Measurements from ENCODE around the gene RUFY4.
A peak's percentile ranks its signal among the peaks of the same experiment; 100 is the strongest.
"Not testable (repeated sequence)": the region's sequence is repeated elsewhere in the genome, so short reads cannot be mapped to it uniquely, and the experiment has no call there.

The RUFY4 gene, protein sequence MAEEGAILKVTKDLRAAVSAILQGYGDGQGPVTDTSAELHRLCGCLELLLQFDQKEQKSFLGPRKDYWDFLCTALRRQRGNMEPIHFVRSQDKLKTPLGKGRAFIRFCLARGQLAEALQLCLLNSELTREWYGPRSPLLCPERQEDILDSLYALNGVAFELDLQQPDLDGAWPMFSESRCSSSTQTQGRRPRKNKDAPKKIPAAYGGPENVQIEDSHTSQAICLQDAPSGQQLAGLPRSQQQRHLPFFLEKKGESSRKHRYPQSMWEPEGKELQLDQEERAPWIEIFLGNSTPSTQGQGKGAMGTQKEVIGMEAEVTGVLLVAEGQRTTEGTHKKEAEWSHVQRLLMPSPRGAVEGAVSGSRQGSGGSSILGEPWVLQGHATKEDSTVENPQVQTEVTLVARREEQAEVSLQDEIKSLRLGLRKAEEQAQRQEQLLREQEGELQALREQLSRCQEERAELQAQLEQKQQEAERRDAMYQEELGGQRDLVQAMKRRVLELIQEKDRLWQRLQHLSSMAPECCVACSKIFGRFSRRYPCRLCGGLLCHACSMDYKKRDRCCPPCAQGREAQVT

DNA sequence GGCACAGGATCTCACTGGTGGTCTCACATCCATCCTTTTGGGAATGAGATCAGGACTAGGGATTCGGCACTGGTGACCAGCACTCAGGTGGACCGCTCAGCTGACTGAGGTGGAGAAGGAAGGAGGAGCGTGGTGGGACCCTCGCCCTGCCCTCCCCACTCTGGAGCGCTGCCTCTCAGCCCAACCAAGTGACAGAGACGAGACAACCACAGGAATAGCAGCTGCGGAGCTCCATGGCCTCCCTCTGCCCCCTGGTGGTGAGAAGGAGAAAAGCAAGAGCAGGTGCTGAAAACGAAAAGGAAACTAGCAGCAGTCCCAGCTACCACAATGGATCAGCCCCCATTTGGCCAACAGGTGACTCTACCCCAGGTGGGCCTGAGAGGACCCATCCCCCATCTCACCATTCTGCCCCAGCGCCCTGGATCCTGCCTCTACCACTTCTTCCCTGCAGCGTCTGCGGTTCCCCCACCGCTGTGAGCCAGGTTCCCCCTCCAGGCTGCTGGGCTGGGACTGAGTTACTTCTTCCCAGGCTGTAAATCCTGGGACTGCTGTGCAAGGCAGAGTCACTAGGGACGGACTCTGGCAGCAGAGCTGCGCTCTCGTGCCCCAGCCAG is at the start of gene RUFY4:
TSS of gene RUFY4 (plus strand) at position 533 of the 614 bp plus-strand sequence. CDS start 1,353 bp downstream, outside the sequence.
- peak; percentile 68 for DNase-seq
- in situ Hi-C loops (cut with MboI; ENCODE audit: low pct_unique_long_range_greater_than_20kb, low sequenced_read_pairs): not testable (repeated sequence)

DNA sequence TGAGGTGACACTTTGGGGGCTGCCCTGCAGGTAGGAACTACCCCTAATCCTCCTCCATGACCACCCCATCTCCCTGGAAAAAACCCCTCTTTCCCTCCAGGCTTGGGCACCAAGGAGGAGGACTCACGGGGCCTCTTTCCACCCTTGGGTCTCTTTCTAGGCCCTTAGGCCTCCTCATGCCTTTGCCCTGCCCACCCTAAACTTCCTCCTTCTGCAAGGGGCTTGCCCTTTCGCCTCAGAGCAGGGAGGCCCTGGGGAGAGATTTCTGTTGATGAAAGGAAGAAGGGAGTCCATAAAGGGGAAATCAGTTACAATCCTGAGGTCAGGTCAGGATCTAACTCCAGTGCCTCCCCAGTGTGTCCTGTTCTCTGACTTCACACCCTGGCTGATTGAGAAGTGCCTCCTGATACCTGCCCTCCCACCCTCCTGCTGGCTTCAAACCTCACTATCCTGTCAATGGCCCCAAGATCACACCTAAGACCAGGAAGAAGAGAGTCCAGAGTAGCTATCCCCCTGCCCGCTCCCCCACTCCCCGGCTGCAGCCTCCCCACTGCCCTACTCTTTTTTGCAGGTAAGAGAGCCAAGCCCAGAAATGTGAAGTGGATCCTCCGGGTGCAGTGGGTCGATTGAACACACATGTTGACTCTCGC is 49.5 kb upstream of the RUFY4 start:
- in situ Hi-C loops (cut with MboI; ENCODE audit: low pct_unique_long_range_greater_than_20kb, low sequenced_read_pairs): loop anchor here (25.0 kb wide), 1 partner anchor 232 kb away; no protein-coding TSS in a partner anchor
- DNase-seq: peak; percentile 73

DNA sequence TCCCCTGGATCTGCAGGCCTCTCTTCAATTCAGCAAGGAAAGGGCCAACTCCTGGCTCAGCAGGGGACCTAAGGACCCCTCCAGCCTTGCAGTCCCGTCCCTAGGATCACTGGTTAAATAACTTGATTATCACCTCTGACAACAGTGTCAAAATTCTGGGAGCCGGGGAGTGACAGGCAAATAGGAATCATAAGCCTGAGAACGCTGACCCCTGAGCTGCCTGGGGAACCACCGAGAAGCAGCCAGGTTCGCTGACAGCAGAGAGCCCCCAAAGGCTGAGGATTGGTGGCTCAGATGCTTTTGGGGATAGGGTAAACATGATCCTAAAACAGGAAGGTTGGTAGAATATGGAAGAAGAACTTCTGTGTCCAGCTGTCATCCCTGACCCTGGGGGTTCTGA is 48.8 kb upstream of the RUFY4 start:
- in situ Hi-C loops (cut with MboI; ENCODE audit: low pct_unique_long_range_greater_than_20kb, low sequenced_read_pairs): loop anchor here (25.0 kb wide), 1 partner anchor 233 kb away; no protein-coding TSS in a partner anchor
- no peak for DNase-seq

DNA sequence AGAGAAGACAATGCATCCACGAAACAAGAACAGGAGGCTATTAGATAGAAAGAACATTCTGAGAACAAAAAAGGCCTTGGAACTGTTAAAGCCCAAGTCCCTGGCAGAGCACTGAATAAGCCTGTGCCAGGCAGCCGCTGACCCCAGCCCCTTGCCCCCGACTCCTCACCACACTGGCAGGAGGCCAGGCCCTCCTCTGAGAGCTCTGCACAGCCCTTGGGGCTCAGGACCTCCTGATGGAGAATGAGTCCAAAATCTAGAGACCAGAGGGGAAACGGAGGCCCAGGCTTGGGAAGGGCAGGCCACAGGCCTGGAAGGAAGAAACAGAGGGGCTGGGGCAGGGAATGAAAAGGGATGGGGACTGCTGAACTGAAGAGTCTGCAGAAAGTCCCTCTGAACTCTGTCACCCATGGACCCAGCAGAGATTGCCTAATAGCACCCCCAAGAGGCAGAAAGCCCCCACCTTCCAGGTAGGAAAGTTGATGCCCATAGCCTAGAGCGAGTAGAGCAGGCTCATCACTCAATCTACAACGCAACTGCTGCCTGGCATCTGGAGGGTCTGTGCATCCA is 48.0 kb upstream of the RUFY4 start:
- in situ Hi-C loops (cut with MboI; ENCODE audit: low pct_unique_long_range_greater_than_20kb, low sequenced_read_pairs): loop anchor here (25.0 kb wide), 1 partner anchor 234 kb away; no protein-coding TSS in a partner anchor
- DNase-seq: no peak

DNA sequence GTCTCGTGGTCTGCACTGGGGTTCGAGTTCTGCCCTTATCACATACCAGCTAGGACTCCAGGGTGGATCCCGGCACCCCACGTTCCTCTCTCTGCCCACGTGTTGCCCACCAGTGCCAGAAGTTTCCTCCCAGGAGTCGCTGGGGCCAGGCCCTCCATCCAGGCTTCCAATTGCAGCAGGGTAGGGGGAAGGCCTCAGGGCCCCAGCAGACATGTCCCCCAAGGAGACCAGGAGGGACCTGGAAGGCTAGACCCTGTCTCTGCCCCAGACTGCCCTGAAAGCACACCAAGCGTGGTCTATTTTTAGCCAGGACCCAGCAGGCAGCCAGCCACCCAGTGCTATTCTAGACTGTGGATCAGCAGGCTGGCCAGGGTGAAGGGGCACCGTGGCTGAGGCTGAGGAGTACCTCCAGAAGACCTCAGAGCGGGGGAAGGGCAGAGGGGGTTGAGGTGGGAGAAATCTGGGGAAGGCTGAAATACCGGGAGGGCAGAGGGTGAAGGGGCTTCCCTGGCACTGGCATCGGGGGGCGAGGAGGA is 47.4 kb upstream of the RUFY4 start:
- no peak for DNase-seq
- in situ Hi-C loops (cut with MboI; ENCODE audit: low pct_unique_long_range_greater_than_20kb, low sequenced_read_pairs): loop anchor here (25.0 kb wide), 1 partner anchor 234 kb away; no protein-coding TSS in a partner anchor

DNA sequence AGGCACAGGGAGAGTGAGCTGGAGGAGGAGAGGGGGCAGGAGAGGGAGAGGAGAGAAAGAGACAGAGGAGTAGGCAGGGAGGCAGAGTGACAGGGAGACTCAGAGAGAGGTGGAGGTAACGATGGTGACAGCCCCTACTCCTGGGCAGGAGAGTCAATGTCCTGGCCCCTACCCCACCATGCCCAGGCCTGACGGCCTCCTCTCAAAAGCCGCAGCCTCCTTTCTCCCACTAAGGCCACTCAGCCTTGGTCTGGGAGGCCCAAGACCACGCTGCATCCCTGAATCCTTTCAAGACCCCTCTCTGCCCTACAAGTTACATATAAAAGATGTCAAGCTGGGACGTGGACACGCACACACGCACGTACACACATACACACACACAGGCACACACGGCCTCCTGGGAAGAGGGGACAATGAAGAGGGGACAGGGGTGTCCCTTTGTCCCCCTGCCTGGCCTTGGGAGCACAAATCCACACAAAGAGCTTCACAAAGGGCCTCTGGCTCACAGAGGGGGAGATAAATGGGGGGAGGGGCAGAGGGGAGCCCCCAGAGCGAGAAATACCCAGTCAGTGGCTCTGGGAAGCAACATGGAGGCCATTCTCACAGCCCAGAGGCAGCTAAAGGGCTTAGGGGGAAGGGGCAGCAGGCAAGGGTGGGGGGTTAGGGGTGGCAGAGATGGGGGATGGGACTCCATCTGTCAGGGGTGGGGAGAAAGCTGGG is 46.8 kb upstream of the RUFY4 start:
- DNase-seq: no peak
- in situ Hi-C loops (cut with MboI; ENCODE audit: low pct_unique_long_range_greater_than_20kb, low sequenced_read_pairs): loop anchor here (25.0 kb wide), 1 partner anchor 235 kb away; no protein-coding TSS in a partner anchor

DNA sequence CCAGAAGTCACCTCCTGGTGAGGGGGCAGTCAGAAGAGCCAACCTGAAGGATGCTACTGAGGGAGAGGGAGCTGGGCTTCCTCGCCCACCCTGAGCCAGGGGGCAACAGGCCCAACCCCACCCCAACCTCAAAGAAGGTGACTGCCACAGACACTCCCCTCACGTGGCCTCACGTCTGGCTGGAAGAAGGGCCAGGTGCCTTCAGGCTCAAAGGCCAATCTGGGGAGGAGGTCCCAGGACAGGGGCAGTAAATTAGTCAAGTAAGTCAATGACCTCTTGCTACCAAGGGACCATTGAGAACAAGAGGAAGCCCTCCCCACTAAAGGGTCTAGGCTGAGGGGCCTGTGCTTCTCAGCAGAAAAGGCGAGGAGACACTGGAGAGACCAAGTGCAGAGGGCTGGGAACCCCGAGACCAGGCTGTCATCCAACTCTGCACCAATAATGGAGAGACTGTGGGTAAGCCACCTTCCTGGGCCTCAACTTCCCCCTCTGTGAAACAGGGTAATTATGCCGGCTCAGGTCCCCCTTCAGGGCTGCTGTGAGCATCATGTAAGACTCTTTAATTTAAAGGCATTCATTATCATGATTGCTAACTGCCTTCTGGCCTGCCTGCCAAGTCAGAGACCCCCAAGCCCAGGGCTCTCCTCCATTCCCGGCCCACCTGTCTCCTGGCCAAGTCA is 46.1 kb upstream of the RUFY4 start:
- no peak for DNase-seq
- in situ Hi-C loops (cut with MboI; ENCODE audit: low pct_unique_long_range_greater_than_20kb, low sequenced_read_pairs): loop anchor here (25.0 kb wide), 1 partner anchor 236 kb away; no protein-coding TSS in a partner anchor

DNA sequence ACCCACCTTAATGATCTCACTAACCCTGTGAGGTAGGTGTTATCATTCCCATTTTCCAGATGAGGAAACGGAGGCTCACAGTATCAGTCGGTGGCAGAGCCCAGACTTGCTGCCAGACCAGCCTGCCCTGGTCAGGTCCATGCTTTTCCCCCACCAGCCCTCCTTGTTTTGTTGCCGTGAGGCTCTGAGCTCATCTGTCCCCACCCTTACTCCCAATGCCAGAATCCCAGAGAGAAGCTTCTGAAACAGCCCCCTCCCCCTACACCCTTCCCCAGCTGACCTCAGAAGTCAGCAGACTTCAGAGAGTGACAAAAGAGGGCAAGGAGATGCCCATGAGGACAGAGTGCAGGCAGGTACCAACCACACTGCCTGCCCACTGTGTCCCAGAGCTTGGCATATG is 45.4 kb upstream of the RUFY4 start:
- in situ Hi-C loops (cut with MboI; ENCODE audit: low pct_unique_long_range_greater_than_20kb, low sequenced_read_pairs): loop anchor here (25.0 kb wide), 1 partner anchor 236 kb away; no protein-coding TSS in a partner anchor
- no peak for DNase-seq

DNA sequence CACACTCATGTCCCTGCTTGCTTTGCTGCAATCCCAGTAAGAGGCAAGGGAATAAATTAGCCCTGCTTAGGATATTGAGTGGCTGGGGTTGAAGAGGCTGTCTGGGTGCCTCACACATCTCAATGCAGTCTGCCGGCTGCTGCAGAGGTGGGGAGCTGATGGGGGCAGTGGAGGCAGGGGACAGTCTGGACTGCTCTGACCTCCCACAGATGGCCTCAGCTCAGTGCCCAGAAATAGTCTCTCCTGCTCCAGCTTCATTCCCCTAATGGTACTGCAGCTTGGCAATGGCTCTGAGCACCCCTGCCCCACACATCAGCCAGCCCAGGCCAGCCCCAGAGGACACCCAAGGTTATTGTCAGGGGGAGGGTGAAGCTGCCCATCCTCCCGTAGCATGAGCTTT is 44.7 kb upstream of the RUFY4 start:
- in situ Hi-C loops (cut with MboI; ENCODE audit: low pct_unique_long_range_greater_than_20kb, low sequenced_read_pairs): loop anchor here (25.0 kb wide), 1 partner anchor 237 kb away; no protein-coding TSS in a partner anchor
- DNase-seq: no peak

DNA sequence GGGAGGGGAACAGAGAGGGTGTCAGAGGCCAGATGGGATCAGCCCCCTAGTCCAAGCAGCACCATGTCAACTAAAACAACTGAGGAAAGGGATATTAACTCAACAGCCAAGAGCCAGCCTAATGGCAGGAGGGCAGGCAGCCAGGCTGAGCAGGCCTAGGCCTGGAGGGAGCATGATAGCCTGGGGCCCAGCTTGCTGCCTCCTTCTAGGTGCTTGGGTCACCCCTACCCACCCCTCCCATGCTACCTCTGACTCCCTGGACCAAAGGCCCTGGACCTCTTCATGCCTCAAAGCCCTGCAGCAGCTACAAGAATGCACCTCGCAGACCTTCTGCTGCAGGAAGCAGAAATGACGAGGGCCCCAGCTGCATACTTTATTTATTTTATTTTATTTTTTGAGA is 44.2 kb upstream of the RUFY4 start:
- in situ Hi-C loops (cut with MboI; ENCODE audit: low pct_unique_long_range_greater_than_20kb, low sequenced_read_pairs): loop anchor here (25.0 kb wide), 1 partner anchor 238 kb away; no protein-coding TSS in a partner anchor
- DNase-seq: no peak

DNA sequence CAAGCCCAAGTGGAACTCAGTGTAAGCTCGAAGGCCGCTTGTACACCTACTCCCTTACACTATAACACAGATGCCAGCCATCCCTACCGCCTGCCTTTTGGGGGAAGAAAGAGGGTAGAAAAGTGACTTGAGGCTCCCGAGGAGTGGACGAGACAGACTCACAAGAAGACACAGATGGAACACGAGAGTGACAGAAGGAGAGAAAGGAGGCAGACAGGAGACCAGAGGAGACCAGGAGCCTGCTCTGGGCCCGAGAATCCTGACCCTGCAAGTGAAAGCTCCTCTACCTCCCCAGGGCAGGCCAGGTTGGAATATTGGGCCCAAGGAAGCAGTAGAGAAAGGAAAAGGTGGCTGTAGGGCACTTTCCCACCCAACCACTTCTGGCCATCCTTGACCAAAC is 42.8 kb upstream of the RUFY4 start:
- in situ Hi-C loops (cut with MboI; ENCODE audit: low pct_unique_long_range_greater_than_20kb, low sequenced_read_pairs): no loop called here
- no peak for DNase-seq

DNA sequence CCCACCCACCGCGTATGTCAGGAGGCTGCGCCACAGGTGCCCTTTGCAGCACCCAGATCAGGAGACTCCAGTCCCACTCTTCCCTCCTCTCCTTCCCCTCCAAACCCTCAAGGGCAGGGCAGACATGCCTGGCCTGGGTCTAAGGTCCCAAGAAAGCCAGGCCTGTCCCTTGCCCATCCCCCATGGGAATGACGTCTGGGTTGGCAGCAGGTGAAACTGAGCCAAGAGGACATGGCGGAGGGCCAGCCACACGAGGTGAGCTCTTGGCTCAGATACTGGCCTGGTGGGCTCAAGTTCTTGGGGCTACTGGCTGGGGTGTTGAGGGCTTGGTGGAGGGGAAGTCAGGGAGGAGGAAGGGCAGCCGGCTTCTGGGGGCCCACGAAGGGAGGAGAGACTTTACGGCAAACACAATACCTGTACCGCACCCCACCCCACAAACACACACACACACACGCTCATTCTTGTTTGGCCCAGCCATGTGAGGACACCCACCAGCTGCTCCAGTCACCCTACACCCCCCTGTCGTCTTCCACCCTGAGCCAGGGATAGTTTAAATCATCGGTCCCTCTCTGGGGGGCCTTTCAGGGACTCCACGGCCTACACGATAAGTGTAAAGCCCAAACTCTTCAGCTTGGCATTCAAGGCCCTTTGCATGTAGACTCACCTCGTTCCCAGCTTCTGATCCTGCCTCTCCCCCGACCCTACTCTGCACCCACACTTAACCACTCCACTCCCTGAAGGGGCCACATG is 42.2 kb upstream of the RUFY4 start:
- in situ Hi-C loops (cut with MboI; ENCODE audit: low pct_unique_long_range_greater_than_20kb, low sequenced_read_pairs): no loop called here
- no peak for DNase-seq

DNA sequence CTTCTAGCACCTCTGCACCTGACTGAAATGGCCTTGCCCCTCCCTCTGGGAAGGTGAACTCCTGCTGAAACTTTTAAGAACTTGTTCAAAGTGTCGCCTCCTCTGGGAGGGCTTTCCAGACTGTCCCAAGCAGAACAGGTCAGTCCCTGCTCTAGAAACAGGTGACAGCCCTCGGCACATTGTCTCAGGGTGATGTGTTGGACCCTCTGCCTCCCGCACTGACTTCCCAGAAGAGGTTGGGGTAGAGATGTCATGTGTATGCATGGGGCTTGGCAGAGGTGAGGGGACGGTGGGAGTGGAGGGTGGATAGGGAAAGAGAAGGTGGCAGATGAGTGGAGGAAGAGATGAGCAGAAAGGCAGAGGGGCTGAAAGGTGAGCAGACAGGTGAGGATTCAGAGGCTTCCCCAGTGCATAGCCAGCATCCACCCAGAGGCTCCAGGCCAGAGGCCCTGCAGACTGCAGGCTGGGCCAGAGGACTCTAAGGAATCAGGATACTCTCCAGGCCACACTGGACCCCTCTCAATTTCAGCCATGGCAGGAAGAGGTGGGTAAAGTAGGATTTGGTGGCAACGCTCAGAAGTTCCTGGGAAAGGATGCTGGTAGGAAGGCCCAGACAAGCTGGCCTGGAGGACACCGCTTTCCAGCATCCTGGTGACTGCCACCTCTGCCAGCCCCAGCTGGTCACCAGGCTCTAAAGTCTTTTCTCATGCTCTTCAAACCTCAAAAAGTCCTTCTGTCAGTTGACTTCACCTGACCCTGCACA is 41.4 kb upstream of the RUFY4 start:
- in situ Hi-C loops (cut with MboI; ENCODE audit: low pct_unique_long_range_greater_than_20kb, low sequenced_read_pairs): no loop called here
- no peak for DNase-seq

DNA sequence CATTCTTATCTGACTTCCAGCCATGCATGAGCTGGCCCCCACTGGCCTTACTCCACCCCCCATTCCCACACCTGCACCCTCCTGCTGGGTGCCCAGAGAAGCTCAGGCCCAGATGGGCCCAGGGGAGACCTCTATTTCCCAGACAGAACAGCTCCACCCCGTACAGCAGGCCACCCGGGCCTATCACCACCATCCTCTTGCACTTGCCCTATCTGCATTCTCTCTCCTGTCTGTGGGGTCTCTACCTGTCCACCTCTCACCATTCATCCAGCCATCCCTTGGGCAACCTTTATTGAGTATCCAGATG is 40.9 kb upstream of the RUFY4 start:
- DNase-seq: no peak
- in situ Hi-C loops (cut with MboI; ENCODE audit: low pct_unique_long_range_greater_than_20kb, low sequenced_read_pairs): no loop called here

DNA sequence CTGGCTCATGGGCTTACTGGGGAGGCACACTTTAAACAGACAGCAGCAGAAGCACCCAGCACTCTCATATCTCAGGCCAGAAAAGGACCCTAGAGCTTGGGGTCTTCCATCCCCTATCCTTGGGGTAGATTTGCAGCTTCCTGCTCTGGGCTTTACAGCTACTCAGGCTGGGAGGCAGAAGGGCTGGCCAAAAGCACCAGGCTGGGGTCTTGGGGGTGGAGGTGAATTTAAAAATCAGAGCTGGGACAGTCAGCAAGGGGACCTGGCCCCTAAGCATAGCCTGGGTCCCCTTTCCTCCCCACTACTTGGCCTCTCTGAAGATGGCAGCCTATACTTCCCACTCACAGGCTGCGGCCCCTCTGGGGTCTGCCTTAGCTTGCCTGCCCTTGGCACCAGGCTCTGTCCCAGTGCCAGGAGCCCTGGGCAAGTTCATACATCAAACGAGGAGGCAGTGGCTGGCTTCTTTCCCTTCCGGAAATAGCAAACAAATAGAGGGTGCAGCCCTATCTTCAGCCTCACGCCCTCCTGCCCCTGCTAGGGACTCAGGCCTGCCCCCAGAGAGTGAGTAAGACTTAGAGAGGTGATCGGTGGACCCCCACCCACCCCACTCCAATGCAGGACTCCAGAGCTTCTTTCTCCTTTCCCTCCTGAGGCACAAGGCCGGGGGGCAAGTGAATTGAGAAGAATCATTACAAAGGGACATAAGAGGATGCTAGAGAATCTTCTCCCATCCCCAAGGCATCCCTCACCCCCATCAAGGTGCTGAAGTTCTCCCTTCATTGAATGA is 40.3 kb upstream of the RUFY4 start:
- in situ Hi-C loops (cut with MboI; ENCODE audit: low pct_unique_long_range_greater_than_20kb, low sequenced_read_pairs): no loop called here
- DNase-seq: no peak

All from KBM-7 (cell line).